Measurements from ENCODE around the gene CIAO2A.

DNA sequence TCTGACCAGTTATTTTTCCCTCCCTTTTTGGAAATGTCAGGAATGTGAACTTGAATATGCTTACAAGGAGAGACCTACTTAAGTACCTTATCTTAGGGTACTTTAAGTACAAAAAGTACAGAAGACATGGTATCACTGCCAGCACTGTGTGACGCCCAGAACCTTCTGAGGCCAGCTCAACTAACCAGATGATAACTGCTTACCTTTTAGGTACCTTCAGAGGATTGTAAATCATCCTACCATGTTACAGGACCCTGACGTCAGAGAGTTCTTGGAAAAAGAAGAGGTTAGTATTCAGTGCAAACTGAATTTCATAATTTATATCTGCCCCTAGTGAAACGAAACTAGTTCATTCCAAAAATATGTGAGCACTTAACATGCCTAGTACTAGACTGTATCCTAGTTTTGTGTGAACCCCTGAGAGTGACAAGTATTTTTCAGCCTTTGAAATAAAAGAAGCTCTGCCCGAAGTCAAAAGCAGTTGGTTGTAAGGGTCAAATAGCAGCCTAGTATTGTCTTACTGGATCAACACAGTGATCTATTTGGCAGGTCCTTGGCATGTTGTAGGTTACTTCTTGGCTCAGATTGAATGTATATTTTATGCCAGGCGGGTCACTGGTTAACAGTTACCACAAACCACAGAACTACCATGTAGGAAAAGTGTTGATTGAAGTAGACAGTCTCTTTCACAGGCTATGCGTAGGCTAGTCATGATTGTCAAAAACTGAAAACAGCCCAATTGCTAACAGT is 34.1 kb upstream of the CIAO2A start:
- TF ChIP-seq TAF1 (IDR thresholded peaks at IDR 0.05; ENCODE audit: borderline replicate concordance, insufficient read depth, low read length) = no peak
- TF ChIP-seq POLR2AphosphoS5 (IDR thresholded peaks at IDR 0.05; ENCODE audit: low read depth, low read length) = no peak
- TF ChIP-seq SIN3A (IDR thresholded peaks at IDR 0.05; ENCODE audit: borderline replicate concordance, insufficient read depth, low read length) = no peak
- TF ChIP-seq, protein P1, sequence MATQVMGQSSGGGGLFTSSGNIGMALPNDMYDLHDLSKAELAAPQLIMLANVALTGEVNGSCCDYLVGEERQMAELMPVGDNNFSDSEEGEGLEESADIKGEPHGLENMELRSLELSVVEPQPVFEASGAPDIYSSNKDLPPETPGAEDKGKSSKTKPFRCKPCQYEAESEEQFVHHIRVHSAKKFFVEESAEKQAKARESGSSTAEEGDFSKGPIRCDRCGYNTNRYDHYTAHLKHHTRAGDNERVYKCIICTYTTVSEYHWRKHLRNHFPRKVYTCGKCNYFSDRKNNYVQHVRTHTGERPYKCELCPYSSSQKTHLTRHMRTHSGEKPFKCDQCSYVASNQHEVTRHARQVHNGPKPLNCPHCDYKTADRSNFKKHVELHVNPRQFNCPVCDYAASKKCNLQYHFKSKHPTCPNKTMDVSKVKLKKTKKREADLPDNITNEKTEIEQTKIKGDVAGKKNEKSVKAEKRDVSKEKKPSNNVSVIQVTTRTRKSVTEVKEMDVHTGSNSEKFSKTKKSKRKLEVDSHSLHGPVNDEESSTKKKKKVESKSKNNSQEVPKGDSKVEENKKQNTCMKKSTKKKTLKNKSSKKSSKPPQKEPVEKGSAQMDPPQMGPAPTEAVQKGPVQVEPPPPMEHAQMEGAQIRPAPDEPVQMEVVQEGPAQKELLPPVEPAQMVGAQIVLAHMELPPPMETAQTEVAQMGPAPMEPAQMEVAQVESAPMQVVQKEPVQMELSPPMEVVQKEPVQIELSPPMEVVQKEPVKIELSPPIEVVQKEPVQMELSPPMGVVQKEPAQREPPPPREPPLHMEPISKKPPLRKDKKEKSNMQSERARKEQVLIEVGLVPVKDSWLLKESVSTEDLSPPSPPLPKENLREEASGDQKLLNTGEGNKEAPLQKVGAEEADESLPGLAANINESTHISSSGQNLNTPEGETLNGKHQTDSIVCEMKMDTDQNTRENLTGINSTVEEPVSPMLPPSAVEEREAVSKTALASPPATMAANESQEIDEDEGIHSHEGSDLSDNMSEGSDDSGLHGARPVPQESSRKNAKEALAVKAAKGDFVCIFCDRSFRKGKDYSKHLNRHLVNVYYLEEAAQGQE (IDR thresholded peaks at IDR 0.05; ENCODE audit: insufficient read depth in 1 of 2, low read depth in 2 of 2, low read length in 2 of 2) = no peak

Data from PFSK-1 (cell line).